ENCODE results near the gene EPB41.

DNA sequence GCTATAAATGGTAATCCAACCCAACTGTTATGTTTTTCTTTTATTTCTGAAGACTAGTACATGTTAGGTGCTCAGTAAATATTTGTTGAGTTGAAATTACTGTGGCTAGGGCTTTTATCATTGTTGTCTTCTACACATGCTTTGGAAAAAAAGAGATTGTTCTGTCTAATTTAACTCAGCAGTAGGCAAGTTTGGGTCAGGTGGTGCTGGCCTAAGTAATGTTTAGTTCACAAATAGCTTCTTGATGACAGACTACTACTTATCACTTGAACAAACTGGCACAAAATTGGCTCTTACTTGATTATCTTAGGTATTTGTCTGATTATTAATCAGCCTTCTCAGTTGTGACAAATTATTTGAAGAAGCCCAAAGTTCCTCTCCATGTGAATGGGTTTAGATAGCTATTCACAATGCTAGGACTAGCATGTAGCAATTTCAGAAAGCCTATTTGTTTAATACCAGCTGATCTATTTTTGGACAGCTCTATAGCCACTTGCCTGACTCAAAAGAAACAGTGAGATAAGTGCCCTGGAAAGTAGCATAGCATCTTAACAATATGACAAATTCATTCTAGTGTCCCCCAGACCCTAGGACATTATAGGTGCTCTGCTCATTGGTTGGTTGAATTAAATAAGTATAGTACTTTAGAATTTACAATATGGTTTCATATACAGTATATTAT is 176.7 kb downstream of the EPB41 start:
- TF ChIP-seq CTCF (IDR thresholded peaks at IDR 0.05) = no peak
- no peak for TF ChIP-seq POLR2AphosphoS5 (IDR thresholded peaks at IDR 0.05)
- no peak for TF ChIP-seq EP300 (IDR thresholded peaks at IDR 0.05; ENCODE audit: low read depth)
